ENCODE results near the gene MYO1D. TPM values are rescaled to one million over a fixed set of nuclear protein-coding genes. Genes with fewer than 3 reads are reported as not detected.
A peak's percentile ranks its signal among the peaks of the same experiment; 100 is the strongest.

MYO1D gene
- total RNA-seq, 1 experiment from 2014 or later: 0.10 TPM

DNA sequence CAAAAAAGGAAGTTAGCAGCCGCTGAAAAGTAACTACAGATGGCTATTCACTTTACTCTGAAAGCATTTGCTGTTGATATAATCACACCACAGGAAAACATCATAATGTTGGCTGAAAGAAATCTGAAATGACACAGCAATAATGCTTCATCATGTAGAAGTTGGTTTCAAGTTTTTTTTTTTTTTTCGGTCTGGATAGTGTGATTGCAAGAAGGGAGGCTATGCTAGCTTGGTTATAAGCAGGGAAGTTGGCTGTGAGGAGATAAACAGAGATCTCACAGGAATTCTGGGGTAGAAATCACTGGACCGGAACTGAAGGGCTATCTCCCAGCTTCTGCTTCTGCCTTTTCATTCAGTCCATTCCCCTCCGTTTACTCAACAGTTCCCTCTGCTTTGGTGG is 57.9 kb downstream of the MYO1D start:
- no peak for DNase-seq (ENCODE audit: low spot score)

DNA sequence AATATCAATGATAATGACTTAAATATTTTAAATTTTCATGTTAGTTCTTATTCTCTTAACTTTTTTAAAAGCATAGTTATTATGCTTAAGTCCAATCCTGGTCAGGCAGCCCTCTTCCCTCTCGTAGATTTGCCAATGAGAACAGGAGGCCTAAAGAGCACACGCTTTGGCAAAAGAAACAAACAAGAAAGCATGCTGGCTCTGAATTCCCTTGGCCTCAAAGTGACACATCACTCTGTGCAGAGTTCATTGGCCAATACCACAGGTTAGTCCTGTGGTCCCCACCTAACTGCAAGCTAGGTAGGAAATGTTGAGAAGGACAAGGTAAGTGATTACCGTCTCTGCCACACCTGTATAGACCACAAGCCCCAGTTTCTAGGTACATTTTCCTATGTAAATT is 61.5 kb downstream of the MYO1D start:
- DNase-seq (ENCODE audit: low spot score): no peak

GRCh38 chr17:32814836-32815235 is 62.1 kb downstream of the MYO1D start:
- no peak for DNase-seq (ENCODE audit: low spot score)

DNA sequence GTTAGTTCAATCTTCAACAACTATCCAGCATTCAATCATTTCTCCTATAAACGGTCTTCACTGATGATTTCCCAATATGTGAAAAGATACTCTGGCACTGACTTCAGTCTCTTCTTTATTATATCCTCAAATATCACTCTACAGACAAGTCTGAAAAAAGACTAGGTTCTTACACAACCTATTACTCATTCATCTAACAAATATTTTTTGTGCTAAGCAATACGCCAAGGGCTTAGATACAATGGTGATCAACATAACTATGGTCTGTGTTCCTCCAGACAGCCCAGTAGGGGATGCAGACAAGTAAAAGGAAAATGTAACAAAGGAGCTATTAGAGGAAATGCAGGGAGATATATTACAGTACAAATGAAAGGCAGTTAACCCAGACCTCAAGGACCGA is 63.9 kb downstream of the MYO1D start:
- no peak for DNase-seq (ENCODE audit: low spot score)

DNA sequence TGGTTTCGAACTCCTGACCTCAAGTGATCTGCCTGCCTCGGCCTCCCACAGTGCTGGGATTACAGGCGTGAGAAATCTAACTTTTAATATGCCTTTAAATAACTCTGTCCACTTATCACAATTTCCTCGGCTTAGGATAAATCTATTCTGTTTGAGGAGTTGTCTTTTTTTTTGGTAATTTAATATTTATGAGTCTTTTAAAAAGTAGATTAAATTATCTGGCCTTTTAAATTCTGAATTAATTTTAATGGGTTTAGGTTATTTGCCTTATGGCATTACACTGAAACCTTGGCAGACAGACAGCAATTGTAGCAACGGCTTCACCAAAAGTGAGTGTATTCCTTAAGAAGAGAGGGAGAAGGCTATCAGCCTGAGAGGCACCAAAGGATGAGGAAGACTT is 66.2 kb downstream of the MYO1D start:
- DNase-seq (ENCODE audit: low spot score): no peak

GRCh38 chr17:32807577-32807976 is 69.3 kb downstream of the MYO1D start:
- DNase-seq (ENCODE audit: low spot score): no peak

DNA sequence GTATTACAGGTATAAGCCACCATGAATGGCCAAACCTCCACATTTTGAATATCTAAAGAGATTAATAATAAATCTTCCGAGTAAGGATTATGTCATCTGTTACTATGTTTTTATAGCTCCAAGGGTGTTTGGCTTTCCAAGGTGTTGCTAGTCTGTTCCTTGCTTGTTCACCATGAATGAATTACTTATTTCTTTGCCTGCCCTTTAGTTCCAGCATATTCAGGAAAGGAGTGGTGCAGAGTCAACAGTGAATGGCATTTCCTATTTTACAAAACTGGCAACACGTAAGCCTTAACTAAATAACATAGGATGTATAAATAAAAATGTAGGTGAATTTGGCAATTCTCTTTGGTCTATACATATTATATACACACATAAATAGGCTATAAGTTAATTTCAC is 70.3 kb downstream of the MYO1D start:
- no peak for DNase-seq (ENCODE audit: low spot score)

- no peak for DNase-seq (ENCODE audit: low spot score)
Observed at GRCh38 chr17:32805029-32805976, 71.6 kb downstream of the MYO1D start.

- no peak for DNase-seq (ENCODE audit: low spot score)
Observed at GRCh38 chr17:32803544-32803943, 73.4 kb downstream of the MYO1D start.

DNA sequence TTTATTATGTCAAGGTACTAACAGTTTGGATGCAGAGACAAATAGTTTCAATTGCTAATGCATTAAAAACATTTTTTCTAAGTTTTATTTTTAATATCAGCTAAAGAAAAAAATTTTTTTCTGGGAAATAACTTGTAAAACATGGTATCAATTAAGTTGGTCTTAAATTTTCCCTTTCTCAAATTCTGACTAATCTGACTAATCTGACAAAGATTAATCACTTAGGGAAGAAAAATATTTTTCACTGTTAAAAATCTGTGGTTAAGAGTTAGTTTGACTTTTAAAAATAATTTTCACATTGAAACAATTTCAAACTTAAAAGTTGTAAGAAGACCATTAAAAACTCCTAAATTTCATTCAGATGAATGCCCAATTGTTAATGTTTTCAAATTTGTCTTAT is 74.6 kb downstream of the MYO1D start:
- DNase-seq (ENCODE audit: low spot score): no peak

- DNase-seq (ENCODE audit: low spot score): no peak
Observed at GRCh38 chr17:32801641-32802040, 75.3 kb downstream of the MYO1D start.

- no peak for DNase-seq (ENCODE audit: low spot score)
Observed at GRCh38 chr17:32801193-32801592, 75.7 kb downstream of the MYO1D start.

GRCh38 chr17:32798938-32799337 is 78.0 kb downstream of the MYO1D start:
- no peak for DNase-seq (ENCODE audit: low spot score)

- no peak for DNase-seq (ENCODE audit: low spot score)
Observed at GRCh38 chr17:32795339-32795979, 81.5 kb downstream of the MYO1D start.

DNA sequence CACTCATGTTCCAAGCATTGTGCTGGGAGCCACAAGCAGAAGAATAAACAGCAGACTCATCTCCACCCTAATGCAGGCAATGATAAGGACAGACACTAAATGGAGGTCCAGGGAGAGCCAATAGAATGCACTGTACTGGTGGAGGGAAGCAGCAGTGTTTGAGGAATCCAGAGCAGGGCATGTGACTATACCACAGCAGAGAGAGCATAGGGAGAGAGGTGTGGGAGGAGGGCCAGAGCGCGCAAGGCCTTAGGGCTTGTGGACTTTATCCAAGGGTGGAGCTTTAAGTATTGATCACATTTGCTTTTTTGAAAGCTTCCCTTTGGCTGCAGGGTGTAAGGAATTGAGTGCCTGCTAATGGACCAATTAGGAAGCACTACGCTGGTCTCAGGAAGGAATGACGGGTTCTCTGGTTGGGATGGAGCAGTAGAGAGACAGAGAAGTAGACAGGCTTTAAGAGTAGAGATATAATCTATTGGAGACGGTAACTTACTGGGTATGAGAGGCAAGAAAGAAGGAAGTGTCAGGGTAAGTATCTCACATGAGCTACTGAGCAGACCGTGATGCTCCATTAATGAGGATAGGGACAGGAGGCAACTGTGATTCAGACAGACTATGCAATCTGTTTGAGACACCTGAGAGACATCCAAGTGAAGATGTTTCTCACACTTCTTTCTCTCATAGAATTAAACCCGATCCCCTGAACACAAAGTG is 82.2 kb downstream of the MYO1D start:
- no peak for DNase-seq (ENCODE audit: low spot score)

GRCh38 chr17:32793841-32794240 is 83.1 kb downstream of the MYO1D start:
- no peak for DNase-seq (ENCODE audit: low spot score)

- no peak for DNase-seq (ENCODE audit: low spot score)
Observed at GRCh38 chr17:32792207-32792606, 84.7 kb downstream of the MYO1D start.

GRCh38 chr17:32786169-32786568 is 90.8 kb downstream of the MYO1D start:
- no peak for DNase-seq (ENCODE audit: low spot score)

DNA sequence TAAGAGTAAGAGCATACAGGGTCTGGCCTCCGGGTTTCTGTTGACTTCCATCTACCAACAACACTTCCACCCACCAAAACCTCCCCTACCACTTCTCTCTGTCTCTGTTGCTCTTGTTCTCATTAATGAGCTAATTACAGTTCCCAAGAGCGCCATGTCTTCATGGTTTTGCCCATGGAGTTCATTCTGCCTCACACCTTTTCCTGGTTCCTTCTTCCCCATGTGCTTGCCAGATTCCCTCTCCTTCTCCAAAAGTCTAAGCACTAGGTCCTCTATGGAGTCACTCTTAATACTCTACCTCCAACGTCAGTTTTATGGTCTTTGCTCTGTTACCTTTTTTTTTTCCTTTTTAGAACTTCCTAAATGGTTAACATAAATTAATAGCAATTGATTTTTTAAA is 92.8 kb downstream of the MYO1D start:
- no peak for DNase-seq (ENCODE audit: low spot score)

DNA sequence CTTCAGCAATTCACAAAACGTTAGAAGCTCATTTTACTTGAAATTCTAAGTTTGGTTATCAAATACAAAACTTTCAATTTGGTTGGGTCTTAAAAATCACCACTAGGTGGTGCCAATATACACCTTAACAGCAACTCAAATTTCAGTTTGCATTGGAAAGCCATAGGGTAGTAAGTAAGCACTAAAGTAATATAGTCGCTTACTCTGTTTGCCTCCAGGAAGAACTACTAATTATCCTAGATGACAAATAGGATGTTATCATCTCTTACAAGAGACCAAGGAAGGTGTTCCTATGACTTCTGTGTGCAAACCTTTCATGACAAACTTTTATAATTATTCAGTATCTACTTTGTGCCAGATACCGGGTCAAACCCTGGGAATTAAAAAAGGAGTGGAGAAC is 93.3 kb downstream of the MYO1D start:
- peak; percentile 38 for DNase-seq (ENCODE audit: low spot score)

- DNase-seq (ENCODE audit: low spot score): no peak
Observed at GRCh38 chr17:32780721-32781120, 96.2 kb downstream of the MYO1D start.

- DNase-seq (ENCODE audit: low spot score): no peak
Observed at GRCh38 chr17:32777922-32778321, 99.0 kb downstream of the MYO1D start.

GRCh38 chr17:32777436-32777835 is 99.5 kb downstream of the MYO1D start:
- no peak for DNase-seq (ENCODE audit: low spot score)
